Suprapubic skin (tissue), 4 donors: ENCODE results near the gene ASH1L. TPM values are rescaled to one million over a fixed set of nuclear protein-coding genes. Genes with fewer than 3 reads are reported as not detected.

ENCODE experiments used
- DNase-seq, 2 donors: peaks; one replicate each; pipeline ENCODE4 v3.0.0-alpha.2; 2019; ENCODE audit warnings: low spot score in 2 of 2
- H3K27ac ChIP-seq: fragments of 200-600 bp; sonication (generic); one replicate; pipeline ENCODE4 v1.5.1; 2019
- H3K27me3 ChIP-seq: fragments of 200-600 bp; sonication (generic); one replicate; pipeline ENCODE4 v1.5.1; 2019
- H3K36me3 ChIP-seq: fragments of 200-600 bp; sonication (generic); one replicate; pipeline ENCODE4 v1.5.1; 2019
- H3K4me1 ChIP-seq: fragments of 200-600 bp; sonication (generic); one replicate; pipeline ENCODE4 v1.5.1; 2019
- H3K4me3 ChIP-seq: fragments of 200-600 bp; sonication (generic); one replicate; pipeline ENCODE4 v1.5.1; 2019; ENCODE audit warnings: mild to moderate bottlenecking
- H3K9me3 ChIP-seq: fragments of 200-600 bp; sonication (generic); one replicate; pipeline ENCODE4 v1.5.1; 2019
- EP300 ChIP-seq: sonication (generic); formaldehyde crosslinking; IDR thresholded peaks from one replicate; pipeline ENCODE4 v1.6.1; 2017; ENCODE audit warnings: antibody characterized with exemption
- POLR2A ChIP-seq, 2 donors: fragments of 450-650 bp; IDR thresholded peaks; one replicate each; pipeline ENCODE4 v1.6.1; 2017; ENCODE audit warnings: antibody characterized with exemption in 2 of 2, mild to moderate bottlenecking in 2 of 2, moderate library complexity in 2 of 2
- POLR2AphosphoS5 ChIP-seq, 3 donors: sonication (generic); formaldehyde crosslinking; IDR thresholded peaks; one replicate each; pipeline ENCODE4 v1.6.1; 2017; ENCODE audit warnings: antibody characterized with exemption in 3 of 3
- WGBS: methylation state at CpG from one replicate; pipeline ENCODE4 v1.1.5; 2018; 5-methylcytosine and 5-hydroxymethylcytosine counted together
- total RNA-seq, 4 donors: library from RNA; depleted of rRNA; stranded (reverse); fragments of >200 nt; gene quantifications; one replicate each; pipeline ENCODE4 v1.1.0, GENCODE V29; 2016
- TF ChIP-seq, protein P1 (sequence below), 2 donors: fragments of 200-600 bp in 1 of 2; fragments of 450-650 bp in 1 of 2; sonication (generic) in 1 of 2; IDR thresholded peaks; one replicate each; pipeline ENCODE4 v1.5.1; 2016 to 2019; ENCODE audit warnings: antibody characterized with exemption in 2 of 2, mild to moderate bottlenecking in 1 of 2, moderate library complexity in 1 of 2

ASH1L gene
- total RNA-seq, 4 donors from 2014 or later = 51.9 to 121 (median 66.2) TPM

DNA sequence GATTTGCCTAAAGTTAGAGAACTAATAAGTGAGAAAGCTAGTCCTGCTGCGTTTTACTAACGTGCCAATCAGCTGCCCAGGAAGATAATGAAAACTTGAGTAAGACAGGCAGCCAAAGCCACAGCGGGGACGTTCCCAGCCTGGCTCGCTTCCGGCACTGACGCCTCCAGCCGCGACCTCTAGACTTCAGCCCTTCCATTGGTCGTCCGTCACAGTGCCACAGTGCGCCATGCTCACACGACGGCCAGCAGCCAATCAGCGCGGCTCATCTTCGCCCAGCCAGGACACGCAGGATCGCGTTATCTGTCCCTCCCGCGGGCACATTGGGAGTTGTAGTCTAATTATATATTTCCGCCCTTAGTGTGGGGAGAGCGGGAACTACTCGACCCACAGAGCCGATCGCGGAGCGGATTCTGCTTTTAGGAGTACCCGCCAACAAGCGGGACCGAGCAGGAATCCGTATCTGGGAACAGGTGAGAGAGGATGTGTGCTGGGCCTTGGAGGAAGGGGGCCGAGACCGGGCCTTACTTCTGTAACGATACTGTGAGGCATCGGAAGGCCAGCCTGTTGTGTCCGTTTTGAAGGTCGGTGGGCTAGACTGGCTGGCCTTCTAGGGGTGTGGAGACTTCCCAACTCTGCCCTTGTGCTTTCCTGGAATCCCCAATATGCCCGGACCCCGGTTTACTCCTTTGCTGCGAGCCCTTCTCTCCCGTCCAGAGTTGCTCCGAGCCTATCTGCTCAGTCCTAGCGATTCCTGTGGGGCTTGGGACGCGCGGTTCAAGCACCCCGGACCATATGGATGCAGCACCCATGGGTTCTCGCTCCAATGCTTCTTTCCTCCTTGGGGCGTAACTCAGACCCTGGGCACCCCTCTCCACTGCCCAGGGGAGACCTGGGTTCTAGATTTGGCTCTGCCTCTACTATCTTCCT is 253.8 kb downstream of the ASH1L start, which contains the start of gene FDPS:
FDPS (plus strand) TSS at position 374 of the 930 bp plus-strand sequence. CDS start 924 bp downstream, outside the sequence.
- under 1% methylated on average over 46 of the region's 51 CpGs for WGBS

DNA sequence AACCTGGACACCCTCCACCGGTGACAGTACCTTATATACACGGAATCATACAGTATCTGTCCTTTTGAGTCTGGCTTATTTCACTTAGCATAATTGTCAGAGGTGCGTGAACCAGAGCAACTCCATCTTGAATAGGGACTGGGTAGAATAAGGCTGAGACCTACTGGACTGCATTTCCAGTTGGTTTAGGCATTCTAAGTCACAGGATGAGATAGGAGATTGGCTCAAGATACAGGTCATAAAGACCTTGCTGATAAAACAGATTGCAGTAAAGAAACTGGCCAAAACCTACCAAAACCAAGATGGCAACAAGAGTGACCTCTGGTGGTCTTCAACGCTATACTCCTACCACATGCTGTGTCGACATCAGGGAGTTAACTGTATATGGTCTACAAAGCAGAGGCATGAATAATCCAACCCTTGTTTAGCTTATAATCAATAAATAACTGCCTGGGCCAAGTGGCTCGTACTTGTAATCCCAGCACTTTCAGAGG is 255.3 kb downstream of the ASH1L start:
- peaks cover 19% of the 10 kb centered on the region for H3K4me1 ChIP-seq
- DNase-seq = no peak
- no peak overlapping the region for H3K27ac ChIP-seq
- H3K9me3 ChIP-seq = no peaks in the 10 kb centered on the region
- WGBS = 47% methylated on average over 6 of the region's 6 CpGs
- H3K27me3 ChIP-seq = no peaks in the 10 kb centered on the region
- TF ChIP-seq POLR2AphosphoS5 (IDR thresholded peaks at IDR 0.05) = no peak
- TF ChIP-seq, protein P1, sequence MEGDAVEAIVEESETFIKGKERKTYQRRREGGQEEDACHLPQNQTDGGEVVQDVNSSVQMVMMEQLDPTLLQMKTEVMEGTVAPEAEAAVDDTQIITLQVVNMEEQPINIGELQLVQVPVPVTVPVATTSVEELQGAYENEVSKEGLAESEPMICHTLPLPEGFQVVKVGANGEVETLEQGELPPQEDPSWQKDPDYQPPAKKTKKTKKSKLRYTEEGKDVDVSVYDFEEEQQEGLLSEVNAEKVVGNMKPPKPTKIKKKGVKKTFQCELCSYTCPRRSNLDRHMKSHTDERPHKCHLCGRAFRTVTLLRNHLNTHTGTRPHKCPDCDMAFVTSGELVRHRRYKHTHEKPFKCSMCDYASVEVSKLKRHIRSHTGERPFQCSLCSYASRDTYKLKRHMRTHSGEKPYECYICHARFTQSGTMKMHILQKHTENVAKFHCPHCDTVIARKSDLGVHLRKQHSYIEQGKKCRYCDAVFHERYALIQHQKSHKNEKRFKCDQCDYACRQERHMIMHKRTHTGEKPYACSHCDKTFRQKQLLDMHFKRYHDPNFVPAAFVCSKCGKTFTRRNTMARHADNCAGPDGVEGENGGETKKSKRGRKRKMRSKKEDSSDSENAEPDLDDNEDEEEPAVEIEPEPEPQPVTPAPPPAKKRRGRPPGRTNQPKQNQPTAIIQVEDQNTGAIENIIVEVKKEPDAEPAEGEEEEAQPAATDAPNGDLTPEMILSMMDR (IDR thresholded peaks at IDR 0.05) = no peak
- no peak for TF ChIP-seq POLR2A (IDR thresholded peaks at IDR 0.05)
- TF ChIP-seq EP300 = no peak
- H3K36me3 ChIP-seq = no peaks in the 10 kb centered on the region
- no peak overlapping the region for H3K4me3 ChIP-seq

More for the DNA sequence above, 253.8 kb downstream of the ASH1L start, which contains the start of gene FDPS:
- Histone ChIP-seq H3K36me3 (no peaks in the 10 kb centered on the region), H3K27me3 (no peaks in the 10 kb centered on the region), H3K4me1 (peaks cover 19% of the 10 kb centered on the region), H3K27ac (peak within 1 kb of the TSS; percentile 88), H3K4me3 (peak within 1 kb of the TSS; percentile 87), H3K9me3 (no peaks in the 10 kb centered on the region)
- DNase-seq = peak; percentile 99
- TF ChIP-seq, protein P1 (IDR thresholded peaks at IDR 0.05) = no peak
- TF ChIP-seq POLR2A (IDR thresholded peaks at IDR 0.05) (peak in 1 of 2 donors; percentile 40), POLR2AphosphoS5 (IDR thresholded peaks at IDR 0.05) (peak in 2 of 3 donors; percentile 33 to 85), EP300 (no peak)

DNA sequence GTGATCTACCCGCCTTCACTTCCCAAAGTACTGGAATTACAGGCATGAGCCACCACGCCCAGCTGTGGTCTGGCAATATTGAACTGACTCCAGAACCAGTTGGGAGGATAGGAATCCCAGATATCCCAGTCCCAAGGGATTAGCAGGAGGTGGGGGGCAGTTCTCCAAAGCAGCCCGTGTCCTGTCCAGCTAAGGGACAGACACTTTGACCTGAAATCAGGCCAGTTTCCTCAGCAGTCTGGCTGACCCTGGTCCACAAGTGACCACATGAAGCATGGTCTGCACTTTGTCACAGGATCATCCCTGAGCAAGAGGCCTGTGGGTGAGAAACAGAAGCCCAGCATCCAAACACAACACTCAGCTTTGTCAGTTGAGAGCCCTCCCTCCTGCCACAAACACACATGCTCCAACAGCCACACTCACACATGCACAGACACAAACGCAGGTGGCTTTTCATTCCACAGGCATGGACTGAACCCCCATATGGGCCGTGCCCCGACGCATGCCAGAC is 256.7 kb downstream of the ASH1L start:
- 62% methylated on average over 7 of the region's 7 CpGs for WGBS
- TF ChIP-seq EP300 (no peak), POLR2A (IDR thresholded peaks at IDR 0.05) (no peak), POLR2AphosphoS5 (IDR thresholded peaks at IDR 0.05) (no peak)
- TF ChIP-seq, protein P1 (IDR thresholded peaks at IDR 0.05) = no peak

DNA sequence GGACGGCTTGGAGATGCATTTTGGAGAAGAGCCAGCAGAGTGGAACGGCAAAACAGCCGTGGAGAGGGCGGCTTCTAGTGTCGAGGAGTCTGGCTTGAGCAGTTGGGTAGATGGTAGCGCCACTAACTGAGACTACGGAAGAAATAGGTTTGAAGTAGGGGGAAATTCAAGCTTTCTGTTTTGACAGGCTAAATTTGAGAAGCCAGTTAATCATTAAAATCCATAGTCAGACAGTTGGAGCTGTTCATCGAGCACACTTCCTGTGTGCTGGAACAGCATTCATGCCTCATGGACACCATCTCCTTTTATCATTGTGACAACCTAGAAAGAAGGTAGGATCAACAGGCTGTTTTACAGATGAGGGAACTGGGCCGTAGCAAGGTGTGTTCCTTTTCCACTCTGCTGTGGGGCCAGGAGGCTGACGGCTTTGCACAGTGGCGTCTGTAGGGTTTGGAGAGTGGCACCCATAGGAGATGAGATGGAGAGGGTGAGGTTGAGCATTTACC is 258.0 kb downstream of the ASH1L start:
- no peak for DNase-seq
- Histone ChIP-seq H3K27ac (no peak overlapping the region), H3K9me3 (no peaks in the 10 kb centered on the region), H3K36me3 (no peaks in the 10 kb centered on the region), H3K4me1 (peaks cover 8% of the 10 kb centered on the region), H3K4me3 (no peak overlapping the region), H3K27me3 (no peaks in the 10 kb centered on the region)
- TF ChIP-seq POLR2AphosphoS5 (IDR thresholded peaks at IDR 0.05) = no peak
- no peak for TF ChIP-seq EP300
- TF ChIP-seq POLR2A (IDR thresholded peaks at IDR 0.05) = no peak
- TF ChIP-seq, protein P1 (IDR thresholded peaks at IDR 0.05) = no peak
- WGBS = 81% methylated on average over 11 of the region's 11 CpGs

More for the DNA sequence above, 256.7 kb downstream of the ASH1L start:
- no peak for DNase-seq
- Histone ChIP-seq H3K27ac (no peak overlapping the region), H3K27me3 (no peaks in the 10 kb centered on the region), H3K36me3 (no peaks in the 10 kb centered on the region), H3K4me1 (peaks cover 19% of the 10 kb centered on the region), H3K9me3 (no peaks in the 10 kb centered on the region), H3K4me3 (no peak overlapping the region)
